ENCODE results near the gene RRP1B. TPM values are rescaled to one million over a fixed set of nuclear protein-coding genes. Genes with fewer than 3 reads are reported as not detected.

RRP1B gene
- total and polyA plus RNA-seq, 2 of the 13 experiments (the other 11 are each of a cell fraction or from before 2014, with no cell fraction given): 16.3 to 46.2 TPM

GRCh38 chr21:43659136-43660000, at the start of gene RRP1B, which contains the start of gene HSF2BP (continued):
- 0 out of 2 replicates have a peak, but pooled peaks have one; percentile 61 for TF ChIP-seq PRDM4 (CRISPR knock-in tag; IDR thresholded peaks at IDR 0.05; ENCODE audit: borderline replicate concordance)
- TF ChIP-seq ZNF766 (CRISPR knock-in tag; IDR thresholded peaks at IDR 0.05; ENCODE audit: borderline replicate concordance): peak; percentile 99
- peak; percentile 99 for TF ChIP-seq SALL2 (CRISPR knock-in tag; IDR thresholded peaks at IDR 0.05)
- TF ChIP-seq JUNB (CRISPR knock-in tag; IDR thresholded peaks at IDR 0.05; ENCODE audit: borderline replicate concordance): no peak
- TF ChIP-seq ZNF350 (CRISPR knock-in tag; IDR thresholded peaks at IDR 0.05; ENCODE audit: borderline replicate concordance, low read depth): no peak
- TF ChIP-seq TOE1 (CRISPR knock-in tag; IDR thresholded peaks at IDR 0.05): no peak; the same call in 1 of the 2 replicates
- no peak for TF ChIP-seq PCBP2 (optimal IDR thresholded peaks at IDR 0.05; ENCODE audit: low read depth, low read length, poor library complexity, severe bottlenecking)
- TF ChIP-seq KAT8 (CRISPR knock-in tag; IDR thresholded peaks at IDR 0.05): peak; percentile 85
- no peak for TF ChIP-seq TAF15 (IDR thresholded peaks at IDR 0.05; ENCODE audit: low read depth, low read length, poor library complexity, severe bottlenecking)
- TF ChIP-seq ZNF768 (CRISPR knock-in tag; IDR thresholded peaks at IDR 0.05): peak; percentile 67; the same call in 1 of the 2 replicates
- TF ChIP-seq ZNF639 (CRISPR knock-in tag; conservative IDR thresholded peaks at IDR 0.05): peak; percentile 83
- no peak for TF ChIP-seq ZNF17 (CRISPR knock-in tag; IDR thresholded peaks at IDR 0.05)
- TF ChIP-seq ZBTB2 (CRISPR knock-in tag; IDR thresholded peaks at IDR 0.05; ENCODE audit: low read depth): peak; percentile 96
- TF ChIP-seq ZNF841 (CRISPR knock-in tag; IDR thresholded peaks at IDR 0.05; ENCODE audit: borderline replicate concordance): peak; percentile 85
- TF ChIP-seq, protein P1, sequence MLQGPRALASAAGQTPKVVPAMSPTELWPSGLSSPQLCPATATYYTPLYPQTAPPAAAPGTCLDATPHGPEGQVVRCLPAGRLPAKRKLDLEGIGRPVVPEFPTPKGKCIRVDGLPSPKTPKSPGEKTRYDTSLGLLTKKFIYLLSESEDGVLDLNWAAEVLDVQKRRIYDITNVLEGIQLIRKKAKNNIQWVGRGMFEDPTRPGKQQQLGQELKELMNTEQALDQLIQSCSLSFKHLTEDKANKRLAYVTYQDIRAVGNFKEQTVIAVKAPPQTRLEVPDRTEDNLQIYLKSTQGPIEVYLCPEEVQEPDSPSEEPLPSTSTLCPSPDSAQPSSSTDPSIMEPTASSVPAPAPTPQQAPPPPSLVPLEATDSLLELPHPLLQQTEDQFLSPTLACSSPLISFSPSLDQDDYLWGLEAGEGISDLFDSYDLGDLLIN (CRISPR knock-in tag; IDR thresholded peaks at IDR 0.05; ENCODE audit: borderline replicate concordance): peak; percentile 36; the same call in 1 of the 2 replicates
- TF ChIP-seq FLYWCH1 (CRISPR knock-in tag; IDR thresholded peaks at IDR 0.05): peak; percentile 42; the same call in 1 of the 2 replicates
- TF ChIP-seq, protein P2, sequence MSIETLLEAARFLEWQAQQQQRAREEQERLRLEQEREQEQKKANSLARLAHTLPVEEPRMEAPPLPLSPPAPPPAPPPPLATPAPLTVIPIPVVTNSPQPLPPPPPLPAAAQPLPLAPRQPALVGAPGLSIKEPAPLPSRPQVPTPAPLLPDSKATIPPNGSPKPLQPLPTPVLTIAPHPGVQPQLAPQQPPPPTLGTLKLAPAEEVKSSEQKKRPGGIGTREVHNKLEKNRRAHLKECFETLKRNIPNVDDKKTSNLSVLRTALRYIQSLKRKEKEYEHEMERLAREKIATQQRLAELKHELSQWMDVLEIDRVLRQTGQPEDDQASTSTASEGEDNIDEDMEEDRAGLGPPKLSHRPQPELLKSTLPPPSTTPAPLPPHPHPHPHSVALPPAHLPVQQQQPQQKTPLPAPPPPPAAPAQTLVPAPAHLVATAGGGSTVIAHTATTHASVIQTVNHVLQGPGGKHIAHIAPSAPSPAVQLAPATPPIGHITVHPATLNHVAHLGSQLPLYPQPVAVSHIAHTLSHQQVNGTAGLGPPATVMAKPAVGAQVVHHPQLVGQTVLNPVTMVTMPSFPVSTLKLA (IDR thresholded peaks at IDR 0.05): peak; percentile 42
- TF ChIP-seq, protein P3, sequence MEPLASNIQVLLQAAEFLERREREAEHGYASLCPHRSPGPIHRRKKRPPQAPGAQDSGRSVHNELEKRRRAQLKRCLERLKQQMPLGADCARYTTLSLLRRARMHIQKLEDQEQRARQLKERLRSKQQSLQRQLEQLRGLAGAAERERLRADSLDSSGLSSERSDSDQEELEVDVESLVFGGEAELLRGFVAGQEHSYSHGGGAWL (CRISPR knock-in tag; IDR thresholded peaks at IDR 0.05): peak; percentile 81; the same call in 1 of the 2 replicates
- TF ChIP-seq ZNF670 (CRISPR knock-in tag; IDR thresholded peaks at IDR 0.05; ENCODE audit: borderline replicate concordance): peak; percentile 58; the same call in 1 of the 2 replicates
